ENCODE measurements around the gene KLHL10.

The KLHL10 gene

DNA sequence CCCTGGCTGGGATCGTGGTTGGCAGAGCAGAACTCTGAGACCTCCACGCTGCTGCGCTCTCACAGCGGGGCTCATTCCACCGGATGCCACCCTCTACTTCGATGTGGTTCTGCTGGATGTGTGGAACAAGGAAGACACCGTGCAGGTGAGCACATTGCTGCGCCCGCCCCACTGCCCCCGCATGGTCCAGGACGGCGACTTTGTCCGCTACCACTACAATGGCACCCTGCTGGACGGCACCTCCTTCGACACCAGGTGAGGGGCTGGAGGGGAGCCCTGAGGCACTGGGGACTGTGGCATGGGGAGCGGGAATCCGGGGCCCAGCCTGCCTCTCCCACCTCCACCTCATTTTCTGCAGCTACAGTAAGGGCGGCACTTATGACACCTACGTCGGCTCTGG is 19.6 kb upstream of the KLHL10 start:
- H3K4me2 ChIP-seq, result no peak overlapping the region
- no peaks in the 10 kb centered on the region for H3K36me3 ChIP-seq (ENCODE audit: insufficient read depth)
- no peaks in the 10 kb centered on the region for H4K20me1 ChIP-seq (ENCODE audit: insufficient read depth)
- no peaks in the 10 kb centered on the region for H3K4me1 ChIP-seq (ENCODE audit: low read depth, poor library complexity, severe bottlenecking)
- no peak overlapping the region for H3K9ac ChIP-seq
- no peak overlapping the region for H2AFZ ChIP-seq (ENCODE audit: low read depth)
- H3K79me2 ChIP-seq (ENCODE audit: insufficient read depth, low read depth), result no peaks in the 10 kb centered on the region
- peaks cover 4% of the 10 kb centered on the region; the same call in 1 of the 2 replicates for H3K27me3 ChIP-seq (ENCODE audit: insufficient read depth, low read depth)
- no peak overlapping the region for H3K27ac ChIP-seq
- TF ChIP-seq, protein P1, sequence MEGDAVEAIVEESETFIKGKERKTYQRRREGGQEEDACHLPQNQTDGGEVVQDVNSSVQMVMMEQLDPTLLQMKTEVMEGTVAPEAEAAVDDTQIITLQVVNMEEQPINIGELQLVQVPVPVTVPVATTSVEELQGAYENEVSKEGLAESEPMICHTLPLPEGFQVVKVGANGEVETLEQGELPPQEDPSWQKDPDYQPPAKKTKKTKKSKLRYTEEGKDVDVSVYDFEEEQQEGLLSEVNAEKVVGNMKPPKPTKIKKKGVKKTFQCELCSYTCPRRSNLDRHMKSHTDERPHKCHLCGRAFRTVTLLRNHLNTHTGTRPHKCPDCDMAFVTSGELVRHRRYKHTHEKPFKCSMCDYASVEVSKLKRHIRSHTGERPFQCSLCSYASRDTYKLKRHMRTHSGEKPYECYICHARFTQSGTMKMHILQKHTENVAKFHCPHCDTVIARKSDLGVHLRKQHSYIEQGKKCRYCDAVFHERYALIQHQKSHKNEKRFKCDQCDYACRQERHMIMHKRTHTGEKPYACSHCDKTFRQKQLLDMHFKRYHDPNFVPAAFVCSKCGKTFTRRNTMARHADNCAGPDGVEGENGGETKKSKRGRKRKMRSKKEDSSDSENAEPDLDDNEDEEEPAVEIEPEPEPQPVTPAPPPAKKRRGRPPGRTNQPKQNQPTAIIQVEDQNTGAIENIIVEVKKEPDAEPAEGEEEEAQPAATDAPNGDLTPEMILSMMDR (conservative IDR thresholded peaks at IDR 0.05; ENCODE audit: low read depth, low read length), result no peak
- H3K4me3 ChIP-seq (IDR thresholded peaks at IDR 0.05; ENCODE audit: insufficient read depth, low read depth, low read length), result no peak overlapping the region

DNA sequence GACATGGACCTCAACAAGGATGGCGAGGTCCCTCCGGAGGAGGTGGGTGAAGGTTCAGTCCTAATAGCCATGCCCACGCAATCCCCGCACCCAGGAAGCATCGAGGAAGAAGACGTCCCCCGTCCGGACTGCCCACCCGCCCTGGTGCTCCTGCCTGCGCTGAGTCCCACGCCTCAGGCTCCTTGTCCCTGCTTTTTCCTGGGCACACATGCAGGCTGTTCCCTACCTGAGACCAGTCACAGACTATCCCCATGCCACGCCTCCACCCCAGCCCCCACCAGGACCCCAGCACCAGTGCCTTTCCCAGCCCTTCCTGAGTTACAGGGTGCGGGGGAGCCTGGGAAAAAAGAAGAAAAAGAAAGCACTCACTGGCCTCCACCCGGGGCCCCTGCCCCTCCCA is 15.8 kb upstream of the KLHL10 start:
- Histone ChIP-seq H3K9ac (no peak overlapping the region), H3K36me3 (ENCODE audit: insufficient read depth) (no peaks in the 10 kb centered on the region)

DNA sequence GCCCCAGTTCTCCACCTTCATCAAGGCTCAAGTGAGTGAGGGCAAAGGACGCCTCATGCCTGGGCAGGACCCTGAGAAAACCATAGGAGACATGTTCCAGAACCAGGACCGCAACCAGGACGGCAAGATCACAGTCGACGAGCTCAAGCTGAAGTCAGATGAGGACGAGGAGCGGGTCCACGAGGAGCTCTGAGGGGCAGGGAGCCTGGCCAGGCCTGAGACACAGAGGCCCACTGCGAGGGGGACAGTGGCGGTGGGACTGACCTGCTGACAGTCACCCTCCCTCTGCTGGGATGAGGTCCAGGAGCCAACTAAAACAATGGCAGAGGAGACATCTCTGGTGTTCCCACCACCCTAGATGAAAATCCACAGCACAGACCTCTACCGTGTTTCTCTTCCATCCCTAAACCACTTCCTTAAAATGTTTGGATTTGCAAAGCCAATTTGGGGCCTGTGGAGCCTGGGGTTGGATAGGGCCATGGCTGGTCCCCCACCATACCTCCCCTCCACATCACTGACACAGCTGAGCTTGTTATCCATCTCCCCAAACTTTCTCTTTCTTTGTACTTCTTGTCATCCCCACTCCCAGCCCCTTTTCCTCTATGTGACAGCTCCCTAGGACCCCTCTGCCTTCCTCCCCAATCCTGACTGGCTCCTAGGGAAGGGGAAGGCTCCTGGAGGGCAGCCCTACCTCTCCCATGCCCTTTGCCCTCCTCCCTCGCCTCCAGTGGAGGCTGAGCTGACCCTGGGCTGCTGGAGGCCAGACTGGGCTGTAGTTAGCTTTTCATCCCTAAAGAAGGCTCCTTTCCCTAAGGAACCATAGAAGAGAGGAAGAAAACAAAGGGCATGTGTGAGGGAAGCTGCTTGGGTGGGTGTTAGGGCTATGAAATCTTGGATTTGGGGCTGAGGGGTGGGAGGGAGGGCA is 15.1 kb upstream of the KLHL10 start:
- no peak overlapping the region for H3K4me3 ChIP-seq (IDR thresholded peaks at IDR 0.05; ENCODE audit: insufficient read depth, low read depth, low read length)
- no peak overlapping the region for H3K27ac ChIP-seq
- no peak overlapping the region for H2AFZ ChIP-seq (ENCODE audit: low read depth)
- no peak overlapping the region for H3K4me2 ChIP-seq
- no peaks in the 10 kb centered on the region for H3K4me1 ChIP-seq (ENCODE audit: low read depth, poor library complexity, severe bottlenecking)
- H3K27me3 ChIP-seq (ENCODE audit: insufficient read depth, low read depth), result peaks cover 4% of the 10 kb centered on the region; the same call in 1 of the 2 replicates
- no peaks in the 10 kb centered on the region for H3K79me2 ChIP-seq (ENCODE audit: insufficient read depth, low read depth)
- H3K36me3 ChIP-seq (ENCODE audit: insufficient read depth), result no peaks in the 10 kb centered on the region
- no peaks in the 10 kb centered on the region for H4K20me1 ChIP-seq (ENCODE audit: insufficient read depth)
- TF ChIP-seq, protein P1 (conservative IDR thresholded peaks at IDR 0.05; ENCODE audit: low read depth, low read length), result no peak
- no peak overlapping the region for H3K9ac ChIP-seq

More for the DNA sequence above, 15.8 kb upstream of the KLHL10 start:
- Histone ChIP-seq H3K27ac (no peak overlapping the region), H4K20me1 (ENCODE audit: insufficient read depth) (no peaks in the 10 kb centered on the region), H3K27me3 (ENCODE audit: insufficient read depth, low read depth) (peaks cover 4% of the 10 kb centered on the region; the same call in 1 of the 2 replicates), H2AFZ (ENCODE audit: low read depth) (no peak overlapping the region), H3K4me1 (ENCODE audit: low read depth, poor library complexity, severe bottlenecking) (no peaks in the 10 kb centered on the region), H3K79me2 (ENCODE audit: insufficient read depth, low read depth) (no peaks in the 10 kb centered on the region), H3K4me3 (IDR thresholded peaks at IDR 0.05; ENCODE audit: insufficient read depth, low read depth, low read length) (no peak overlapping the region), H3K4me2 (no peak overlapping the region)
- TF ChIP-seq, protein P1 (conservative IDR thresholded peaks at IDR 0.05; ENCODE audit: low read depth, low read length), result no peak

- H3K79me2 ChIP-seq (ENCODE audit: insufficient read depth, low read depth), result no peaks in the 10 kb centered on the region
- H3K4me2 ChIP-seq, result no peak overlapping the region
- H2AFZ ChIP-seq (ENCODE audit: low read depth), result no peak overlapping the region
- no peak overlapping the region for H3K9ac ChIP-seq
- H3K27me3 ChIP-seq (ENCODE audit: insufficient read depth, low read depth), result peaks cover 4% of the 10 kb centered on the region; the same call in 1 of the 2 replicates
- H3K27ac ChIP-seq, result no peak overlapping the region
- H3K4me1 ChIP-seq (ENCODE audit: low read depth, poor library complexity, severe bottlenecking), result no peaks in the 10 kb centered on the region
- no peaks in the 10 kb centered on the region for H3K36me3 ChIP-seq (ENCODE audit: insufficient read depth)
- H4K20me1 ChIP-seq (ENCODE audit: insufficient read depth), result no peaks in the 10 kb centered on the region
- no peak overlapping the region for H3K4me3 ChIP-seq (IDR thresholded peaks at IDR 0.05; ENCODE audit: insufficient read depth, low read depth, low read length)
- TF ChIP-seq, protein P1 (conservative IDR thresholded peaks at IDR 0.05; ENCODE audit: low read depth, low read length), result no peak
Measured at GRCh38 chr17:41823141-41823524, 14.5 kb upstream of the KLHL10 start.

Measured in KMS-11 (cell line).